ENCODE results near the gene H2AZ2. TPM values are rescaled to one million over a fixed set of nuclear protein-coding genes. Genes with fewer than 3 reads are reported as not detected.

H2AZ2 gene
- total and polyA plus RNA-seq, 2 experiments from 2014 or later = 178 to 319 TPM

- Histone ChIP-seq H3K36me3 (no peaks in the 10 kb centered on the region), H3K4me1 (ENCODE audit: low read depth) (no peaks in the 10 kb centered on the region), H3K27ac (no peak overlapping the region), H3K9me3 (ENCODE audit: low read depth) (no peaks in the 10 kb centered on the region), H3K4me3 (no peak overlapping the region), H3K27me3 (no peaks in the 10 kb centered on the region)
- no peak for DNase-seq (ENCODE audit: low read depth in 1 of 2, low spot score in 1 of 2)
- TF ChIP-seq, protein P1, sequence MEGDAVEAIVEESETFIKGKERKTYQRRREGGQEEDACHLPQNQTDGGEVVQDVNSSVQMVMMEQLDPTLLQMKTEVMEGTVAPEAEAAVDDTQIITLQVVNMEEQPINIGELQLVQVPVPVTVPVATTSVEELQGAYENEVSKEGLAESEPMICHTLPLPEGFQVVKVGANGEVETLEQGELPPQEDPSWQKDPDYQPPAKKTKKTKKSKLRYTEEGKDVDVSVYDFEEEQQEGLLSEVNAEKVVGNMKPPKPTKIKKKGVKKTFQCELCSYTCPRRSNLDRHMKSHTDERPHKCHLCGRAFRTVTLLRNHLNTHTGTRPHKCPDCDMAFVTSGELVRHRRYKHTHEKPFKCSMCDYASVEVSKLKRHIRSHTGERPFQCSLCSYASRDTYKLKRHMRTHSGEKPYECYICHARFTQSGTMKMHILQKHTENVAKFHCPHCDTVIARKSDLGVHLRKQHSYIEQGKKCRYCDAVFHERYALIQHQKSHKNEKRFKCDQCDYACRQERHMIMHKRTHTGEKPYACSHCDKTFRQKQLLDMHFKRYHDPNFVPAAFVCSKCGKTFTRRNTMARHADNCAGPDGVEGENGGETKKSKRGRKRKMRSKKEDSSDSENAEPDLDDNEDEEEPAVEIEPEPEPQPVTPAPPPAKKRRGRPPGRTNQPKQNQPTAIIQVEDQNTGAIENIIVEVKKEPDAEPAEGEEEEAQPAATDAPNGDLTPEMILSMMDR (IDR thresholded peaks at IDR 0.05; ENCODE audit: low read depth, low read length) = no peak
These were observed 43.5 kb upstream of the H2AZ2 start for GRCh38 chr7:44891372-44891771.

- TF ChIP-seq, protein P1 (IDR thresholded peaks at IDR 0.05; ENCODE audit: low read depth, low read length) = no peak
- no peak for DNase-seq (ENCODE audit: low read depth in 1 of 2, low spot score in 1 of 2)
- Histone ChIP-seq H3K27me3 (no peaks in the 10 kb centered on the region), H3K4me3 (no peak overlapping the region), H3K27ac (no peak overlapping the region), H3K4me1 (ENCODE audit: low read depth) (peaks cover 4% of the 10 kb centered on the region), H3K9me3 (ENCODE audit: low read depth) (no peaks in the 10 kb centered on the region), H3K36me3 (no peaks in the 10 kb centered on the region)
These were observed 41.3 kb upstream of the H2AZ2 start for GRCh38 chr7:44889086-44889781.

DNA sequence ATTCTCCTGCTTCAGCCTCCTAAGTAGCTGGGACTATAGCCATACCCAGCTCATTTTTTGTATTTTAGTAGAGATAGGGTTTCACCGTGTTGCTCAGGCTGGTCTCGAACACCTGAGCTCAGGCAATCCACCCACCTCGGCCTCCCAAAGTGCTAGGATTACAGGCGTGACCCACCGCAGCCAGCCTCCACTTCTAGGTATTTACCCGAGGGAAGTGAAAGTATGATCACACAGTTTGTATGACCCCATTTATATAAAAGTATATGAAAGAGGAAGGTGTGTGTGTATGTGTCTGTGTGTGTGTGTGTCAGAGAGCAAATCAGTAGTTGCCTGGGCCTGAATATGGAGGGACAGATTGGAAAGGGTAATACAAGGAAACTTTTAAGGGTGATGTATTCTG is 39.4 kb upstream of the H2AZ2 start:
- H3K4me1 ChIP-seq (ENCODE audit: low read depth) = peaks cover 22% of the 10 kb centered on the region
- H3K4me3 ChIP-seq = no peak overlapping the region
- DNase-seq (ENCODE audit: low read depth in 1 of 2, low spot score in 1 of 2) = no peak
- H3K27ac ChIP-seq = no peak overlapping the region
- no peaks in the 10 kb centered on the region for H3K27me3 ChIP-seq
- TF ChIP-seq, protein P1 (IDR thresholded peaks at IDR 0.05; ENCODE audit: low read depth, low read length) = no peak
- no peaks in the 10 kb centered on the region for H3K36me3 ChIP-seq
- no peaks in the 10 kb centered on the region for H3K9me3 ChIP-seq (ENCODE audit: low read depth)

DNA sequence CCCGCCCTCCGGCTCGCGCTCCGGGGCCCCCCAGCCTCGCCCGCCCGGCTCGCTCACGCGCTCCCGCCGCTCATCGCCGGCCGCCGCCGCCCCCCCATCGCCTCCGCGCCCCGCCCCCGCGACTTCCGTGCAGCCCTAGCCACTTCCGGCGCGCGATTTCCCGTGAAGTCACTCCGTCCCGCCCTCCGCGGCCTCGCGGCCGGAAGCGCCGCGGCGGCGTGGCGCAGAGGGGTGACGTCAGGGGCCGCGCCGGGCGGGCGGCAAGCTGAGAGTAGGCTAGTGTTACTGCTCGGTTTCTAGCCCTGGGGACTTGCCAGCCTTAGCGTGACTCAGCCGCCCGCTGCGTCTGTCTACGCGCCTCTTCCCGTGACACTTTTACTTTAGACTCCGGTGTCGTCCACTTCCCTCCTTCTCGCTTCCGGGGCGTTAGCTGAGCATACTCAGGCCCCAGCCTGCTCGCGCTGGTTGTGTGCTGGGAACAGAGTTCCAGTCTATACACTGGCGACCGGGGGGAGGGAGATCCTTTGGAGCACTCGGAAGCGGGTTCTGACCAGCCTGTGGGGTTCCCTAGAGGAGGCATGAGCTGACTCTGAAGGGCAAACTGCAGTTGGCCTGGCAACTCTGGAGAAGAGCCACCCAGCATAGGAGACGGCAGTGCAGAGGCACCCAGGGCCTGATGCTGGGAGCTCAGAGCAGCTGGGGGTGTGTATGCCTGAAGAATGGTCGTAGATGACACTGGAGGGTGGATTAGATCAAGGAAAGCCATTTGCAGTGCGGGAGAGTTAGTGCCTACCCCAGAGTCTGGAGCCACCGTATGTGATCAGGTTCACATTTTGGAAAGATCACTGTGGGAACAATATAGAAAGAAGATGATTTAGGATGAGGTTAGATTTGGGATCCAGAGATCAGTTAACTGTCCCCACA is 37.8 kb upstream of the H2AZ2 start, which contains the start of gene PURB:
Gene PURB, minus strand, starts transcription at position 137 of the 924 bp plus-strand sequence. CDS start 182 bp downstream, outside the sequence.
- Histone ChIP-seq H3K4me1 (ENCODE audit: low read depth) (peaks cover 32% of the 10 kb centered on the region), H3K4me3 (peak within 1 kb of the TSS; percentile 71), H3K36me3 (peaks cover 3% of the 10 kb centered on the region), H3K9me3 (ENCODE audit: low read depth) (no peaks in the 10 kb centered on the region), H3K27me3 (no peaks in the 10 kb centered on the region), H3K27ac (peak within 1 kb of the TSS; percentile 100)
- DNase-seq (ENCODE audit: low read depth in 1 of 2, low spot score in 1 of 2) = peak; percentile 93 to 97
- TF ChIP-seq, protein P1 (IDR thresholded peaks at IDR 0.05; ENCODE audit: low read depth, low read length) = no peak

- Histone ChIP-seq H3K36me3 (peaks cover 3% of the 10 kb centered on the region), H3K9me3 (ENCODE audit: low read depth) (no peaks in the 10 kb centered on the region), H3K27me3 (no peaks in the 10 kb centered on the region), H3K27ac (peak overlapping the region; percentile 100), H3K4me1 (ENCODE audit: low read depth) (peaks cover 37% of the 10 kb centered on the region), H3K4me3 (peak overlapping the region; percentile 71)
- peak; percentile 75 to 86 for DNase-seq (ENCODE audit: low read depth in 1 of 2, low spot score in 1 of 2)
- TF ChIP-seq, protein P1 (IDR thresholded peaks at IDR 0.05; ENCODE audit: low read depth, low read length) = no peak
These were observed 36.9 kb upstream of the H2AZ2 start for GRCh38 chr7:44884621-44885393.
